ENCODE data around the gene TUT4.

The TUT4 gene

DNA sequence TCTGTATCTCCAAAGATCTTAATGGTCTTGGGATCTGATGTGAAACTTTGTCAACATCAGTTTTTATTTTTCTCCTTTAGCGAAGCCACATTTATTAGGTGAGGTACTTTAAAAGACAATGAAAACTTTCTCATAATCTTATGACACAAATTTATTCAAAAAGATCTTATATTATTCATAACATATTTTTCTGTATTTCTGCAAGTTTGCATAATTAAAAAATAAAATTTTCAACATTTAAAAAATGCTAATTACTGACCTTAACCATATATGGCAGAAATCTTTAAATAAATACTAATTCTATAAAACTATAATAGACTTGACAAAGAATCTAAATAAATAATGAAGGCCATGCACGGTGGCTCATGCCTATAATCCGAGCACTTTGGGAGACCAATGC is 75.9 kb downstream of the TUT4 start:
- DNase-seq (ENCODE audit: insufficient read length, low spot score) (no peak), FAIRE-seq (no peak)

DNA sequence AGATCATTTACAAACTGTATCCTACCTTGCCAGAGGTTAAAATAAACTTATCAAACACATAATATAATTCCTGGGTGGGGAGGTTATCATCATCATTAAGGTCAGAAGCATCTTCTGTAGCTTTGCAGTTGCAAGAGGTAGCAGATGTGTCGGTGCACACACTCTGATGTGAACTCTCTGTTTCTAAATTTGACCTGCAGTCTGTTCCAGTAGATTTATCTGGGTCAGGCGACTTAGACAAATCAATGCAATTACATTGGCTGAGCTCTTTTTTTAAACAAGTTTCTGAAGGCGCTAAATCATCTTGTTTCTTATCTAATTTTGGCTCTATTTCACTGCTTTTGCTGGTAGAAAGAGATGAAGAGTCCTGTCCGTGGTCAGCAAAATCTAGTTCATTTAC is 78.1 kb downstream of the TUT4 start:
- DNase-seq (ENCODE audit: insufficient read length, low spot score) = no peak
- no peak for FAIRE-seq

DNA sequence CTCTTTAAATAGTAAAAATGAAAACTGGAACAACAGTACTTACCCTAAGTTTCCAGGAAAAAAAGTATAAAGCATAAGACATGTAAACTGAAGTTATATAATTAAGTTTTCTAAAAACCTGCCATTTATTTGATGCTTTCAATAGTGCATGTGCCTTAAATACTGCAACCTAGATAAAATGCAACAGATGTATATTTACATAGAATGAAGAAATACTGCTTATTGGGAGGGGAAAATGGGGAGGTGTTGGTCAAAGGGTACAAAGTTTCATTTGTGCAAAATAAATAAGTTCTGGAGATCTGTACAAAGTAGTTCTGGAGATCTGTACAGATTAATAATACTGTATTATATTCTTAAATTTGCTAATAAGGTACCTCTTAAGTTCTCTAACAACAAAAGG is 79.9 kb downstream of the TUT4 start:
- no peak for DNase-seq (ENCODE audit: insufficient read length, low spot score)
- no peak for FAIRE-seq

DNA sequence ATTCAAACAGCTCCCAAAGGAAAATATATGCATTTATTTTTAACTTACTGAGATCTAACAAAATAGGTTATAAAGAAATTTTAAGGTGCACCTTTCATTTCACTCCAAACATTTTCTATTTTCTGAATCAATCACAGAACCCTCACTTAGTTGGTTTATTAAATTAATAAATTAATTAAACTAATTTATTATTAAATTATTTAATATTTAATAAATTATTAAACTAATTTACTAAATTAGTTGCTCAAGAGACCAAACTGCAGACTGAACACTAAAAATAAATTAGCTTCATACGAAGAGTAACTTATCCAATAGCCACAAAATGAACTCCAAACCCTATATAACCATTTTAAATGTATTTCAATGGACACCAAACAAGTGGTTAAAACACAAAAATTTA is 80.5 kb downstream of the TUT4 start:
- FAIRE-seq = no peak
- no peak for DNase-seq (ENCODE audit: insufficient read length, low spot score)

DNA sequence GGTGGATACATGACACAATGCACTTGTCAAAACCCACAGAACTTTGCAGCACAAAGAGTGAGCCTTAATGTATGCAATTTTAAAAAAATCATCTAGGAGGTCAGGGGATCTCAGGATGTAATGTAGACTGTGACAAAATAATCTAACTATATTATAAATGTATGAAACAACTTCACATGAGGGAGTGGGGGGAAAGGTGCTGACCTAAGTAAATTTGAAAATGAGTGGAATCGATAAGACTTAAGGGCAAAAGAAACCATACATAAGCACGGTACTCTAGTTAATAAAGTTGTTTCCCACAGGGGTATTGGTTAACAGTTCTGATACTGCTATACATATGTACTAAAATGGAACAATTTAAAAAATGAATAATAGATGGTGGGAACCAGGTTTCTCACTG is 83.8 kb downstream of the TUT4 start:
- DNase-seq (ENCODE audit: insufficient read length, low spot score) = no peak
- no peak for FAIRE-seq

DNA sequence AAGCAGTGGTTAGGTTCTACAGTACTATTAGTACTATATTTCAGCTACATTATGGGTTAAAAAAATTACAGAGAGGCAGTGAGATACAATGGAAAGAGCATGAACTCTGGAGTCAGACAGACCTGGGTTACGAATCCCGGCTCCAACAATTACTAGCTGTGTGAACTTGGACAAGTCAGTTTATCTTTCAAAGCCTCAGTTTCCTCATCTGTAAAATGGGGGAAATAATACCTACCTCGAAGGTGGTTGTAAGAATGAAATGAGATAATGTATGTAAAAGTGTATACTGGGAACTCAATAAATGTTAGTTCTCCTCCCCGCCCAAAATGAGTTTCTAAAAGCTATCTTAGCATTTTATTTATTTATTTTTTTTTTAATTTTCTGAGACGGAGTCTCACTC is 89.0 kb downstream of the TUT4 start:
- FAIRE-seq = no peak
- DNase-seq (ENCODE audit: insufficient read length, low spot score) = no peak

DNA sequence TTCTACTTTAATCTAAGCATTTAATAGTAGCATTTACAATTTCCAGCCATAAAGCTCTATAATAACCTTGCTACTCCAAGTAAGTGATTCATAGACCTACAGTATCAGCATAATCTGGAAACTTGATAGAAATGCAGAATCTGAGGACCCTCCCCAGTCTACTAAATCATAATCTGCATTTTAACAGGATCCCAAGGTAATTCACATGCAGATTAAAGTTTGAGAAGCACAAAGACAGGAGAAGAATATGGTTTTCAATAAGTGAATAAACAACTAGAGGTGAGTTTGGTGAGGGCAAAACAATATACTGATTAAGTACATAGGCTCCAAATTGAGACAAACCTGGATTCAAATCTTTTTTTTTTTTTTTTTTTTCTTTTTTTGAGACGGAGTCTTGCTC is 91.1 kb downstream of the TUT4 start:
- DNase-seq (ENCODE audit: insufficient read length, low spot score) (no peak), FAIRE-seq (no peak)

DNA sequence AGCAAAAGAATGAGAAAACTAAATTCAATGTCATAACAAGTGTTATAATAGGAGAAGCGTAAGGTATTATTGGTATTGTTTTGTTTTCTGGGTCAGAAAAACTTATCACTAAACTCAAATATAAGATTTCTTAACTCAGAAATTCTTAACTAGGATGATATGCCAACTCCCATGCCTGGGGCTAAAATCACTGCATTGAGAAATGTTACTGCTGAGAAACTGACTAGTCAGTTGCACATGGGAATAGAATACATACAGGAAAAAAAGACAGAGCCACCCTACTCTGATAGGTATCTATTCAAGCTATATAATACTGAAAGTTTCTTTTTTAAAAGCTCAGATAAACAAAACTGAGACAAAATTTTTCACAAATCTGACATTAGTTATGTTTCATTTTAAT is 92.2 kb downstream of the TUT4 start:
- DNase-seq (ENCODE audit: insufficient read length, low spot score) (no peak), FAIRE-seq (no peak)

DNA sequence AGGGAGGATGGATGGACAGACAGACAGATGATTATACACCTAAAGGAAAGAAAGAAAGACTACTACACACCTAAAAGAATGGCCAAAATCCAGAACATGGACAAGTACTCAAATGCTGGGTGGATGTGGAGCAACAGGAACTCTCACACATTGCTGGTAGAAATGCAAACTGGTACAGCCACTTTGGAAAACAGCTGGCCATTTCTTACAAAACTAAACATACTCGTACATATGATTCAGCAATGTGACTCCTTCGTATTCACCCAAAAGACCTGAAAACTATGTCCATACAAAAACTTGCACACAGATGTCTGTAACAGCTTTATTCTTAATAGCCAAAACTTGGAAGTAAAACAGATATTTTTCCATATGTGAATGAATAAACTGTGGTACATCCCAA is 97.2 kb downstream of the TUT4 start:
- no peak for DNase-seq (ENCODE audit: insufficient read length, low spot score)
- FAIRE-seq = no peak

DNA sequence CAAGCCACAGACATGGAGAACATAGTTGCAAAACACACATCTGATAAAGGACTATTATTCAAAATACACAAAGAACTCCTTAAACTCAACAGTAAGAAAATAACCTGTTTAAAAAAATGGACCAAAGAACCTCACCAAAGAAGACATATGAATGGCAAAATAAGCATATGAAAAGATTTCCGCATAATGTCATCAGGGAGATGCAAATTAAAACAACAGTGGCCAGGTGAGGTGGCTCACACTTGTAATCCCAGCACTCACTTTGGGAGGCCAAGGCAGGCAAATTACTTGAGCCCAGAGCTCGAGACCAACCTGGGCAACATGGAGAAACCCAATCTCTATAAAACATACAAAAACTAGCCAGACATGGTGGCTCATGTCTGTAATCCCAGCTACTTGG is 98.1 kb downstream of the TUT4 start:
- peak; percentile 4 for FAIRE-seq
- no peak for DNase-seq (ENCODE audit: insufficient read length, low spot score)

DNA sequence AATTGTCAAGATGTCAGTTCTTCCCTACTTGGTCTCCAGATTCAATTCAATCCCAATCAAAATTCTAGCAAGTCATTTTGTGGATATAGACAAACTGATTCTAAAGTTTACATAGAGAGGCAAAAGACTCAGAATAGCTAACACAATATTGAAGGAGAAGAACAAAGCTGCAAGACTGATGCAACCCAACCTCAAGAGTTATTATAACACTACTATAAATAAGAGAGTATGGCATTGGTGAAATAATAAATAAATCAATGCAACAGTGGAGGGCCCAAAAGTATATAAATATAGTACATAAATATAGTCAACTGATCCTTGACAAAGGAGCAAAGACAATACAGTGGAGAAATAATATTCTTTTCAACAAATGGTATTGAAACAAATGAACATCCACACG is 98.8 kb downstream of the TUT4 start:
- FAIRE-seq = no peak
- DNase-seq (ENCODE audit: insufficient read length, low spot score) = no peak

DNA sequence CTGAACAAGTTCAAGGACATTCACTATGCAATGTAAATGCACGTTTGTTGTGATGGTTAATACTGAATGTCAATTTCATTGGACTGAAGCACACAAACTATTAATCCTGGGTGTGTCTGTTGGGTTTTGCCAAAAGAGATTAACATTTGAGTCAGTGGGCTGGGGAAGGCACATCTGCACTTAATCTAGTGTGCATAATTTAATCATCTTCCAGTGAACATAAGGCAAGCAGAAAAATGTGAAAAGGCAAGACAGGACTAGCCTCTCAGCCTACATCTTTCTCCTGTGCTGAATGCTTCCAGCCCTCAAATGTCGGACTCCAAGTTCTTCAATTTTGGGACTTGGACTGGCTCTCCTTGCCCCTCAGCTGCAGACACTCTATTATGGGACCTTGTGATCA is 108.4 kb downstream of the TUT4 start:
- FAIRE-seq (no peak), DNase-seq (ENCODE audit: insufficient read length, low spot score) (no peak)

DNA sequence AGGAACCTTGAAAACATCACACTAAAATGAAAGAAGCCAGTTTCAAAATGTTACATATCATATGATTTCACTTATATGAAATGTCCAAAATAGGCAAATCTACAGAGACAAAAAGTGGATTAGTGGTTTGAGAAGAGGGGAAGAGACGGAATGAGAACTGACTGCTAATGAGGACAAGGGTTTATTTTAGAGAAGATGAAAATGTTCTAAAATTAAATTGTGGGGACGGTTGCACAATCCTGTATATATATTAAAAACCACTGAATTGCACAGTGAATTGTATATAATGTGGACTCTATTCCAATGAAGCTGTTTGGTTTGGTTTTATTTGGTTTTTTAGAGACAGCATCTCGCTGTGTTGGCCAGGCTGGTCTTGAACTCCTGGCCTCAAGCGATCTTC is 112.9 kb downstream of the TUT4 start:
- DNase-seq (ENCODE audit: insufficient read length, low spot score) (no peak), FAIRE-seq (no peak)

DNA sequence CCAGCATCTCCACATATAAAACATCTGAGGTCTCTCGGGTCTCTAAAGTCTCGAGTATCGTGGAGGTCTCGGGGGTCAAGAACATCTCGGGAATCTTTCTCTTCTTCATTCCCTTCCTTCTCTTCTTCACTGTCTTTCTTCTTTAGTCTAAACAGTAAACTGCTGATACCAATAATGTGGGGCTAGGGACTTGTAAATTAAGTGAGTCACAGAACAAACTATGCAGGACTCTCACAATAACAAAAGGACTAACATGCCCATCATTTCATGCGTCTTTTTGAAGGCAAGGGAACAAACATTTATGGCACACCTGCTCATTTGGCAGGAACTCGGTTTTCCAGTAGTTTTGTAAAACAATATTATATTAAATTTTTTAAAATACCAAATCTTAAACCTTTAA is 116.1 kb downstream of the TUT4 start:
- DNase-seq (ENCODE audit: insufficient read length, low spot score) = no peak
- FAIRE-seq = no peak

DNA sequence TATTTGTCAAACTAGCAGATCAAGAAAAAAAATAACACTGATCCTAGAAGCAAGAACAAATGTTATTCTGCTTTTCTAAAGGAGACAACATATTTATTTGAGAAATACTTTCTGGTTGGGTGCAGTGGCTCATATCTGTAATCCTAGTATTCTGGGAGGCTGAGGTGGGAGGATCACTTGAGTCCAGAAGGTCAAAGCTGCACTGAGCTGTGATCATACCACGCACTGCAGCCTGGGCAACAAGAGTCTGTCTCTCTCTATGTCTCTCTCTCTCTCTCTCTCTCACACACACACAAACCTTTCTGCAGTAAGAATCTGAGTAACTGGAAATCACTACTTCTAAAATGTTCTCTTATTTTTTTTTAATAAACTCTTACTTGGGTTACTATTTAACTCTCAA is 117.2 kb downstream of the TUT4 start:
- FAIRE-seq (no peak), DNase-seq (ENCODE audit: insufficient read length, low spot score) (no peak)

DNA sequence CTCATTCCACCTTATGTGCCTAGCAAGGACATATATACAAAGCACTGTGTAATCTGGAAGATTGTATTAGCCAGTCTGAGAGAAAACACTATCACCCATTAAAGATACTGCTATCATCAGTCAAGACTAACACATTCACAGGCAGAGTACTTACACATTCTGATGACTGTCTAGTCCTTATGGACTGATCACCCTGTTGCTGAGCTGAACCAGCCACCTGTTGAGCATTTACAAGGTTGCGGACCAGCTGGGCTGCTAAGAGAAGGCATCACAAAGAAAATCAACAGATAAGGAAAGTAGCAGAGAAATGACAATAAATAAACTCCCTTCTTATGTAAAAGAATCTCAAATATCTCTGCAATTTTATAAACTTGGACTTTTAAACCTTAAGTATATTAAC is 117.7 kb downstream of the TUT4 start:
- no peak for FAIRE-seq
- DNase-seq (ENCODE audit: insufficient read length, low spot score) = no peak

DNA sequence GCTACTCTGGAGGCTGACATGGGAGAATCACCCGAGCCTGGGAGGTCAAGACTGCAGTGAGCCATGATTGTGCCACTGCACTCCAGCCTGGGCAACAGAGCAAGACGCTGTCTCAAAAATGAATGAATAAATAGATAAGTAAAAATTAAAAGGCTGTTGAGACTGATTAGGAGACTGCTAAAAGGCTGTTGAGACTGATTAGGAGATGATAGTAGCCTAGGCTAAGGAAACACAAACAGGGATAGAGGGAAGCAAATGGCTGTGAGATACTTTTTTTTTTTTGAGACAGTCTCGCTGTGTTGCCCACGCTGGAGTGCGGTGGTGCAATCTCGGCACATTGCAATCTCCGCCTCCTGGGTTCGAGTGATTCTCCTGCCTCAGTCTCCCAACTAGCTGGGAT is 120.1 kb downstream of the TUT4 start:
- no peak for FAIRE-seq
- no peak for DNase-seq (ENCODE audit: insufficient read length, low spot score)

DNA sequence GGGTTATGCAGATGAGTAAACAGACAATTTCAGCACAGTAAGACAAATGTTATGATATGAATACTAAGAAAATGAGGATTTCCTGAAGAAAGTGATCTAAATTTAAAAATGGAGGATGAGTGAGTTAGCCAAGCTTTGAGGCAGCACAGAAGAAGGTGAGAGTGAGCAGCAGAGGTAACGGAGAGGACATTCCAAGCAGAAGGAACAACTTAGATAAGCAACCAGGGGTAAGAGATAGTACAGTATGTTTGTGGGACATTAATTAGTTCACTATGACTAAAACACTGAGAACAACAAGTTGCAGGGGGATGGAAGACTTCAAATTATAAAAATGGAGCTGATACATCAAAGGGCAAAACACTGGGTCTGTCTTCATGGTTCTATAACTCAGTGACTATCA is 125.7 kb downstream of the TUT4 start:
- FAIRE-seq (no peak), DNase-seq (ENCODE audit: insufficient read length, low spot score) (no peak)

DNA sequence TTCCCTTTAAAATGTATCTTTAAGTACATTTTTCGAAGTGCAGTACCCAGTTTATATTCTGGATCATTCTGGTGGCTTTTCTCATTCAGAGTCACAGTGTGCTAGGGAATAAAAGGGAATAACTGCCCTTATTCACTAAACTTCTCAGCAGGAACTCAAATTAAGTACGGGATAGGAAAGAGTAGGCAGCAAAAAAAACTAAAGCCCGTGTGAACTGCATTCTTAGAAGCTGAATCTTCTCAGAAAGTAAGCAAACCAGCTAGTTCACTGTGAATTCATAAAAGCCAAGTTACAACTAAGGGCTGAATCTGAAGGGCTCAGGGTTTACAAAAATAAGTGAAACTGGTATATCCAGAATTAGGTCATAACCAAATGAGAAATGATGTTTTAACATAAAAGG is 126.5 kb downstream of the TUT4 start:
- DNase-seq (ENCODE audit: insufficient read length, low spot score) (no peak), FAIRE-seq (no peak)

DNA sequence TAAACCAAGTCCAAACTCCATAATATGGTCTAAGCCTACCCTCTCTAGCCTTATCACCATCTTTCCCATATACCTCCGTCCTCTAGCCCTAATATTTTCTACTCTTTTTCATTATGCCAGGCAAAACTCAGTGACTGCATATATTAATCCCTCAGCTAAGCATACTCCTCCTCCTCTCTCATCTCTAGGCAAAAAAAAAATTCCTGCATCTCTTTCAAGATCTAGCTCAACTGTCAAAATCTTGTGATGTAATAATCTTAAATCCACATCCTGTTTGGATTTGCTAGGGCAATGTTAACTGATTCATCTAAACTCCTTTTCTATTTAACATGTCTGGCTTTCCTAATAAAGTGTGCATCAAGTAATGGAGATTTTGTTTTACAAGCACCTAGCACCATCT is 128.1 kb downstream of the TUT4 start:
- peak; percentile 14 for FAIRE-seq
- no peak for DNase-seq (ENCODE audit: insufficient read length, low spot score)

DNA sequence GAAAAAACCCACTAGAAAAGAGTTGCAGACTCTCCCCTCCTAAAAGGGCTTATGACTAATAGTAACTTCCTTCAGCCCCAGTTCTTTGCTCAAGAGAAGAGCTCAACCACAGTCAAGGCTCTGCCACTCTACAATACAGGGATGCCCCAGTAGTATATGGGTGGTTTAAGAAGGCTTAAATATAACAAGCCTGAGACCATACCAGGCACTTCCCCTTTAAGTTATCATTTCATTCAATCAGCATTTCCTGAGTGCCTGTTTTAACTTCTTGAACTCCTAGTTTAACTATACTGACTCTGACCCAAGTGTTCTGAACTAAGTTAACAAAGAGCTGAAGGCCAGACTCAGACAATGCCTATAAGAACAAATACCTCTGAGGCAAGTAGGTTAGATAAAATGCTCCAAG is 128.7 kb downstream of the TUT4 start:
- DNase-seq (ENCODE audit: insufficient read length, low spot score) = no peak
- no peak for FAIRE-seq

DNA sequence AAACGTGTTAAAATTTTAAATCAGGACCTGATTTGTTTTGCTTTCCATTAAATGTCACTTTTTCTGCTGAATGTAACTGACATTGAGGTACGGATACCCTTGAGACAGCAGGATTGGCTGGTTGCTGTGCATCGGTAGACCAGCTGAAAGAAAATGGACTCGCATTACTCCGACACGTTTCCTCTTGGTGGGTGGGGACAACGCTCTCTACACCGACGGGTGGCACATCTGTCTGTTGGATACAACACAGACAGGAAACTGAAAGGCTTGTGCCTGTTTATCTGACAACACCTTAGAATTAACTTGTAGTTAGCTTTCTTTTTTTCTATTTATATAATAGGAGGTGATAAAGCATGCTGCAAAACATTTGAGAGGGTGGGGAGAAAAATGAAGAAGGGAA is 129.1 kb downstream of the TUT4 start:
- FAIRE-seq = no peak
- no peak for DNase-seq (ENCODE audit: insufficient read length, low spot score)

DNA sequence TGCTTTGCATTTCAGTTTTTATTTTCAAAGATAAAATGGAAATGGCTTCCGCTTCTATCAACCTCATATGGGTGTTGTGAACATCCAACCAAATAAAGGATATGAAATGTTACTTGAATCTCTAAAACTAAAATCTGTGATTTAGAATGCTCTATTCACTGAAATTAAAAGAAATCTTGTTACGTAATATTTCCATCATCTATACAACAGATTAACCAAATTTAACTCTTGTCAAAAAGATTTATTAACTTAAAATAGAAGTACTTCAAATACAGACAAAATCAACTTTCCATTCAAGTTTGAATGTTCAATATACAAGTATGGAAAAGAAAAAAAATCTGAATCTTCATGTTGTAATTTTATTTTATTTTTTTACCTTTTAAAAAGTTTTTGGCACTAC is 129.8 kb downstream of the TUT4 start:
- FAIRE-seq = no peak
- DNase-seq (ENCODE audit: insufficient read length, low spot score) = no peak

DNA sequence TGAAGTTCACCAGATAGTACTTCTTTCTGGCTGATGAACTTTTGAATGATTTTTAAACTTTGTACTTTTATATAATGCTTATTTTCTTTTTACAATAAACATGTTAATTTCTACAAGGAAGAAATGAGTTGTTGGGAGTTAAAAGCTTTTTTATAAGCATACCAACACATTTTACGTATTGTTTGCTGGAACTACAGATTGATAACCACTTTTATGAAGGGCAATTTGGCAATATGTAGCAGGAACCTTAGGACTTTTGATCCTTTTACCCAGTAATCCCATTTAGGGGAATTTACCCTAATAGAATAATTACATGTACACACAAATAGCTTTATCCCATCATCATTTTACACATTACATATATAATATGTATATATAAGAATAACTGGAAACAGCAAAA is 132.2 kb downstream of the TUT4 start:
- no peak for DNase-seq (ENCODE audit: insufficient read length, low spot score)
- no peak for FAIRE-seq
